IgD-negative memory B cell (primary cell): ENCODE measurements around the gene ADPRH. TPM values are rescaled to one million over a fixed set of nuclear protein-coding genes. Genes with fewer than 3 reads are reported as not detected.

Experiments used
- H3K27ac Mint-ChIP-seq, 3 donors: one replicate each; pipeline ENCODE4 v1.8.0; 2020 to 2022; ENCODE audit warnings: mild to moderate bottlenecking in 3 of 3, mixed read lengths in 3 of 3, moderate library complexity in 1 of 3
- H3K27me3 Mint-ChIP-seq: one replicate; pipeline ENCODE4 v1.8.0; 2021; ENCODE audit warnings: mixed read lengths
- H3K36me3 Mint-ChIP-seq: one replicate; pipeline ENCODE4 v1.8.0; 2020; ENCODE audit warnings: mild to moderate bottlenecking, mixed read lengths
- H3K4me1 Mint-ChIP-seq, 3 donors: one replicate each; pipeline ENCODE4 v1.8.0; 2020 to 2022; ENCODE audit warnings: mixed read lengths in 3 of 3, mild to moderate bottlenecking in 1 of 3
- H3K4me3 Mint-ChIP-seq, 4 donors: one replicate each; pipeline ENCODE4 v1.8.0; 2020 to 2022; ENCODE audit warnings: mild to moderate bottlenecking in 4 of 4, mixed read lengths in 4 of 4, moderate library complexity in 3 of 4
- H3K9me3 Mint-ChIP-seq, 3 donors: one replicate each; pipeline ENCODE4 v1.8.0; 2020 to 2021; ENCODE audit warnings: mixed read lengths in 3 of 3, mild to moderate bottlenecking in 1 of 3
- polyA plus RNA-seq: library from polyadenylated mRNA; unstranded; fragments of 300-500 nt; fragmentation: Illumina TruSeq; gene quantifications from one replicate; pipeline ENCODE4 v1.2.3, GENCODE V29; 2021

ADPRH gene
- polyA plus RNA-seq, 1 donor from 2014 or later, result 29.2 TPM

GRCh38 chr3:119637679-119638477, 58.6 kb downstream of the ADPRH start:
- no peaks in the 10 kb centered on the region for H3K9me3 Mint-ChIP-seq
- H3K27ac Mint-ChIP-seq, result peak overlapping the region; percentile 32 to 91 (median 87)
- H3K36me3 Mint-ChIP-seq, result peaks cover 2% of the 10 kb centered on the region
- H3K27me3 Mint-ChIP-seq, result no peaks in the 10 kb centered on the region
- H3K4me3 Mint-ChIP-seq, result peak overlapping the region; percentile 60 to 95 (median 88)
- peaks cover 16 to 20% (median 20%) of the 10 kb centered on the region in 3 donors for H3K4me1 Mint-ChIP-seq

Other genes starting within 250 kb of the ADPRH start
- gene TMEM39A, start 115.9 kb upstream of the ADPRH start, polyA plus RNA-seq, result 20.9 TPM
- 27.2 TPM for gene POGLUT1, start 110.5 kb upstream of the ADPRH start, polyA plus RNA-seq
- 89.0 TPM for gene TIMMDC1, start 80.9 kb upstream of the ADPRH start, polyA plus RNA-seq
- 9.3 TPM for gene CD80, start 19.9 kb upstream of the ADPRH start, polyA plus RNA-seq
- not detected for gene PLA1A, start 18.4 kb downstream of the ADPRH start, polyA plus RNA-seq
- 2.2 TPM for gene POPDC2, start 81.1 kb downstream of the ADPRH start, polyA plus RNA-seq
- gene COX17, start 97.9 kb downstream of the ADPRH start, polyA plus RNA-seq, result 124 TPM
- not detected for gene CFAP91, start 123.5 kb downstream of the ADPRH start, polyA plus RNA-seq
- 0.58 TPM for gene NR1I2, start 202.6 kb downstream of the ADPRH start, polyA plus RNA-seq